DND-41 (cell line): ENCODE measurements around the gene EVL.

ENCODE experiments used
- CTCF ChIP-seq: IDR thresholded peaks from 2 replicates; pipeline ENCODE4 v1.5.1; 2012; ENCODE audit warnings: borderline replicate concordance, low read length, moderate library complexity, mild to moderate bottlenecking; ENCODE audit not compliant: poor library complexity, severe bottlenecking; ENCODE audit errors: extremely low read depth
- EZH2 ChIP-seq: IDR thresholded peaks from 3 replicates; pipeline ENCODE4 v1.6.1; 2012; ENCODE audit warnings: borderline replicate concordance, low read depth, mild to moderate bottlenecking, moderate library complexity, low read length, inconsistent platforms; ENCODE audit not compliant: severe bottlenecking

GRCh38 chr14:100084591-100084990, 19.4 kb downstream of the EVL start:
- TF ChIP-seq CTCF (no peak), EZH2 (no peak)
